Measurements from ENCODE around the gene TUBB.

DNA sequence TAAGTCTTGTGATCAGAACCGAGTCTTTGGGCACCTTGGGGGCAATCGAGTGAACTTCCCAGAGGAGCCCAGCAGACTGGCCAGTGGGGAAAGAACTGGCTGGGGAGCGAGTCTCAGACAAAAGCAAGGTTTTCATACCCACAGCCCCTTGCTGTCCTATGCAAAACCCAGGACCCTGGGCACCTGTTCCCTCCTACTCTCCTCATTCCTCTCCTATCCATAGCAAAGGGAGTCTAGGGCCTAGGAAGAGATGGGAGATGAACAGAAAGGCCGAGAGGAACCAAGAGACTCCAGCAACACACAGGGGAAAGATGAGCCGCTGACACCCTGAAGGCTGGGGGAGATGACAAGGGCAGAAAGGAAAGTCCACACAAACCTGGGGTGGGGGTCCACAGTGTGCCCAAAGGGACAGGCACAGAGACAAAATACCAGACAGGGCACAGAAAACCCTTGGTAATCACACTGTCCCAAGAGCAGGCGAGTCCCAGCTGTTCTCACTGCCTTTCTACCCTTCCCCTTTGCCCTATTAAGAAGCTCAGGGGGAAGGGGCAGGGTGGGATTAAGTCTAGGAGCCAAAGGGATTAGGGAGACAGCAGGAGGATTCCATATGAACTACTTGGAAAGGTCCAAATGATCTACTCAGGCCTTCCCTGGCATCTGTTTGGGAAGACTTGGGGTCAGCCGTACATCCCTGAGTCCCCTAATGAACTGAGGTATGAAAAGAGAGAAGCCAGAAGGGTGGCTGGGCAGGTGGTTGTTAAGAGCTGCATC lies 40.2 kb upstream of the TUBB start:
- no peak for TF ChIP-seq CTCF (conservative IDR thresholded peaks at IDR 0.05; ENCODE audit: low read length)
- no peak for TF ChIP-seq EZH2phosphoT487 (IDR thresholded peaks at IDR 0.05; ENCODE audit: borderline replicate concordance)

Data from Loucy (cell line).